LNCAP (cell line): ENCODE measurements around the gene CAPN15.

Experiments used
- CTCF ChIP-seq: fragments of 450-650 bp; IDR thresholded peaks from 2 replicates; pipeline ENCODE4 v1.5.1; 2017; ENCODE audit warnings: mild to moderate bottlenecking

The CAPN15 gene

DNA sequence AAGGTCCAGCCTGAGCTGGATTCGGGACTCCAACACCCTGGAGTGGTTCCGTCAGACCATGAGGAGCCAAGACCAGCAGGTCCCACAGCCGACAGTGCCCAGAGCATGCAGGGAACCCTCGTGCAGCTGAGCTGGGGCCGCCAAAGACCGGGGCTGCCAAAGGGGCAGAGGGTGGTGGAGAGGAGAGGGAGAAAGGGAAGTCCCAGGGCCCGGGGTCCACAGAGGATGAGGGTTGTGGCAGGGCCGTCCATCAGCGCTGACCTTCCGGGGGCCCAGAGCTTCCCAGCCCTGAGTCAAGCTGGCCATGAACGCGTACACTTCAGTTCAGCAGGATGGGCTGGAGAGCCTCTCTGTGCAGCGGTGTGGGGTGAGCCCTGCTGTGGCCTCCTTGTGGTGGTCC is 6.7 kb upstream of the CAPN15 start:
- TF ChIP-seq CTCF = no peak

GRCh38 chr16:521381-522210 is 5.9 kb upstream of the CAPN15 start:
- TF ChIP-seq CTCF = peak; percentile 36; the same call in 1 of the 2 replicates

- no peak for TF ChIP-seq CTCF
These were observed 5.0 kb upstream of the CAPN15 start for GRCh38 chr16:522320-523096.

GRCh38 chr16:523097-523741 is 4.3 kb upstream of the CAPN15 start:
- no peak for TF ChIP-seq CTCF

DNA sequence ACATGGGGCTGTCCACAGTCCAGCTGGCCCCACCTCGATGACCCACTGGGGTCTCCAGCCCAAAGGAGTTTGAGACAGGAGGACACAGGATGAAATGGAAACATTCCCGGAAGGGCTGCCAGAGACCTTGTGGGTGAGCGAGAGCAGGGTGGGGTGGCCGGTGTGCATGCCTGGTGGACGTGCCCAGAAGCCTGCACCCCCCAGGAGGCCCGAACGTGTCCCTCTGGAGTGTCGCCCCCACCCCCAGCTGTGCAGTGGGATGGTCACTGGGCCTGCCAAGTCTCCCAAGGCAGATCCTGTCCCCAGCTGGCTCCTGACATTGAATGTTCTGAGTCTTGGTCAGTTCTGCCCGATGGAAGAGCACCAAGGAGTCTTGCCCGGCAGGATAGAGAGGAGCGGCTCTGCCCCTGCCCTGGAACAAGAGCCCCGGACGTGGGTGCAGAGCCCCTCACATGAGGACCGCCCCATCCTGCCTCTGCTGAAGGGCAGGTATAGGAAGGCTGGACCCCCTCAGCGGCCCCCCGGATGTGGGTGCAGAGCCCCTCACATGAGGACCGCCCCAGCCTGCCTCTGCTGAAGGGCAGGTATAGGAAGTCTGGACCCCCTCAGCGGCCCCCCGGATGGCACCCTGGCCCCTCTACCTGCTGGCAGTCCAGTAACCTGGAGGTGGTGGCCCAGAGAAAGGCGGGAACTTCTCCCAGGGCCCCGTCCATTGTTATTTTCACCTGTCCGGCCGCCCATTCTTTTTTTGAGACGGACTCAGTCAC is 3.1 kb upstream of the CAPN15 start:
- TF ChIP-seq CTCF = no peak

- TF ChIP-seq CTCF = no peak
These were observed 2.4 kb upstream of the CAPN15 start for GRCh38 chr16:525123-525519.

GRCh38 chr16:525520-526180 is 1.9 kb upstream of the CAPN15 start:
- no peak for TF ChIP-seq CTCF
